A549 (cell line): ENCODE measurements around the gene NCSTN. TPM values are rescaled to one million over a fixed set of nuclear protein-coding genes. Genes with fewer than 3 reads are reported as not detected.

ENCODE experiments used
- ATAC-seq, 2 experiments: fragments of 200-7000 bp in 1 of 2; fragments of >200 bp in 1 of 2; cut with Nextera tagmentation in 1 of 2; cut with Tn5 transposase in 1 of 2; 3 replicates each; pipeline versions ENCODE4 v1.8.0 to v1.9.1; 2018 to 2020; ENCODE audit warnings: mild to moderate bottlenecking in 1 of 2, moderate library complexity in 1 of 2
- CTCF ChIA-PET: fragments of 300-600 bp; sonication (Branson Sonifier 250); formaldehyde crosslinking; extraction: SDS; loops from one replicate; lab custom pipeline; 2021; ENCODE audit warnings: antibody characterized with exemption, inconsistent platforms; lab: Yijun Ruan, JAX
- POLR2A ChIA-PET: fragments of 350-600 bp; formaldehyde crosslinking; extraction: SDS; loops from one replicate; lab custom pipeline; 2021; ENCODE audit warnings: antibody characterized with exemption, inconsistent platforms; lab: Yijun Ruan, JAX
- DNase-seq, 2 experiments: peaks; one replicate each; pipeline versions ENCODE4 v3.0.0 to v3.0.0-alpha.2; 2011 to 2016; ENCODE audit warnings: low read depth in 1 of 2, low spot score in 1 of 2
- FAIRE-seq: peaks from 2 replicates; lab custom pipeline; 2011; peaks lifted over from hg19 to GRCh38; lab: Jason Lieb, UNC
- H3K27ac ChIP-seq, 2 experiments: fragments of >200 bp; sonication (Bioruptor Twin); formaldehyde crosslinking; 3 replicates each; pipeline ENCODE4 v1.5.1; 2016 to 2017
- H3K4me1 ChIP-seq: fragments of >200 bp; sonication (Bioruptor Twin); formaldehyde crosslinking; 3 replicates; pipeline ENCODE4 v1.6.1; 2016
- H3K4me2 ChIP-seq: fragments of >200 bp; sonication (Bioruptor Twin); formaldehyde crosslinking; 3 replicates; pipeline ENCODE4 v1.6.1; 2016
- H3K4me3 ChIP-seq: fragments of >200 bp; sonication (Bioruptor Twin); formaldehyde crosslinking; 3 replicates; pipeline ENCODE4 v1.5.1; 2016
- H3K9me3 ChIP-seq: fragments of >200 bp; sonication (Bioruptor Twin); formaldehyde crosslinking; 3 replicates; pipeline ENCODE4 v1.6.1; 2016
- CBX2 ChIP-seq: fragments of 200-600 bp; sonication (generic); IDR thresholded peaks from 2 replicates; pipeline ENCODE4 v1.6.1; 2016; ENCODE audit warnings: low read depth, mild to moderate bottlenecking, borderline replicate concordance
- CBX8 ChIP-seq: fragments of 200-600 bp; sonication (generic); IDR thresholded peaks from 2 replicates; pipeline ENCODE4 v1.6.1; 2016
- FOSL2 ChIP-seq, 2 experiments: fragments of 450-650 bp in 1 of 2; fragments of >200 bp in 1 of 2; sonication (Bioruptor Twin) in 1 of 2; formaldehyde crosslinking; IDR thresholded peaks; 2 replicates each; pipeline versions ENCODE4 v1.5.0 to v1.6.1; 2016 to 2020; ENCODE audit warnings: mild to moderate bottlenecking in 1 of 2, moderate library complexity in 1 of 2
- HOXA7 ChIP-seq: fragments of 250-450 bp; sonication (Bioruptor Pico); IDR thresholded peaks from 2 replicates; pipeline ENCODE4 v1.5.0; 2020; ENCODE audit warnings: mild to moderate bottlenecking, moderate library complexity
- HOXB13 ChIP-seq: fragments of 250-450 bp; sonication (Bioruptor Pico); IDR thresholded peaks from 2 replicates; pipeline ENCODE4 v1.5.0; 2020; ENCODE audit warnings: low read depth, mild to moderate bottlenecking, moderate library complexity
- KDM1A ChIP-seq: fragments of 200-600 bp; sonication (generic); IDR thresholded peaks from 2 replicates; pipeline ENCODE4 v1.6.1; 2016; ENCODE audit warnings: low read depth, mild to moderate bottlenecking
- RAD21 ChIP-seq, 2 experiments: fragments of >200 bp in 1 of 2; sonication (Bioruptor Twin) in 1 of 2; formaldehyde crosslinking in 1 of 2; IDR thresholded peaks in 1 of 2; conservative IDR thresholded peaks in 1 of 2; 2 replicates in 1 of 2; 3 replicates in 1 of 2; pipeline ENCODE4 v1.6.1; 2012 to 2018; ENCODE audit warnings: inconsistent platforms in 1 of 2
- RFX5 ChIP-seq: fragments of 450-650 bp; IDR thresholded peaks from 2 replicates; pipeline ENCODE4 v1.7.1; 2014; ENCODE audit warnings: antibody characterized with exemption, mild to moderate bottlenecking, moderate library complexity
- SMC3 ChIP-seq: fragments of >200 bp; sonication (Bioruptor Twin); formaldehyde crosslinking; IDR thresholded peaks from 3 replicates; pipeline ENCODE4 v1.6.1; 2018; ENCODE audit warnings: inconsistent platforms
- SREBF2 ChIP-seq: fragments of 450-650 bp; IDR thresholded peaks from 2 replicates; pipeline ENCODE4 v1.6.1; 2014; ENCODE audit warnings: mild to moderate bottlenecking, moderate library complexity
- TFCP2L1 ChIP-seq: fragments of 250-450 bp; sonication (Bioruptor Pico); IDR thresholded peaks from 2 replicates; pipeline ENCODE4 v1.5.0; 2021; ENCODE audit warnings: mild to moderate bottlenecking
- ZC3H11A ChIP-seq: fragments of 450-650 bp; IDR thresholded peaks from 2 replicates; pipeline ENCODE4 v1.6.1; 2014; ENCODE audit warnings: antibody characterized with exemption, mild to moderate bottlenecking
- ZSCAN20 ChIP-seq: fragments of 250-450 bp; sonication (Bioruptor Pico); IDR thresholded peaks from 2 replicates; pipeline ENCODE4 v1.8.0; 2022; ENCODE audit warnings: mild to moderate bottlenecking, moderate library complexity
- WGBS: methylation state at CpG from one replicate; pipeline ENCODE4 v1.1.6; 2017; ENCODE audit errors: missing lambda C conversion rate; 5-methylcytosine and 5-hydroxymethylcytosine counted together
- polyA plus RNA-seq, 4 experiments: library from polyadenylated mRNA; depleted of rRNA in 3 of 4; stranded (reverse); fragments of >200 nt; fragmentation: RNase III in 1 of 4; extraction: RNeasy Plus Mini Kit Qiagen cat#74134 plus additional on column Dnase treatment in 1 of 4; gene quantifications; 2 replicates in 3 of 4; 3 replicates in 1 of 4; pipeline ENCODE4 v1.2.3, GENCODE V29; 2011 to 2017
- TF ChIP-seq, protein P1 (sequence below): fragments of 200-600 bp; sonication (generic); IDR thresholded peaks from 2 replicates; pipeline ENCODE4 v1.6.1; 2016; ENCODE audit warnings: antibody characterized with exemption, mild to moderate bottlenecking, moderate library complexity
- TF ChIP-seq, protein P2 (sequence below): fragments of >200 bp; sonication (Bioruptor Twin); formaldehyde crosslinking; IDR thresholded peaks from 2 replicates; pipeline ENCODE4 v1.6.1; 2016
- TF ChIP-seq, protein P3 (sequence below): fragments of 150-350 bp; IDR thresholded peaks from 2 replicates; pipeline ENCODE4 v1.6.1; 2014; ENCODE audit warnings: low read depth, mild to moderate bottlenecking, low read length
- TF ChIP-seq, protein P4 (sequence below): fragments of 250-450 bp; sonication (Bioruptor Pico); IDR thresholded peaks from 2 replicates; pipeline ENCODE4 v1.5.0; 2021; ENCODE audit warnings: mild to moderate bottlenecking, moderate library complexity, borderline replicate concordance

The NCSTN gene
- polyA plus RNA-seq, 2 of the 4 experiments (the other 2 are of a cell fraction): 41.6 to 91.6 TPM

DNA sequence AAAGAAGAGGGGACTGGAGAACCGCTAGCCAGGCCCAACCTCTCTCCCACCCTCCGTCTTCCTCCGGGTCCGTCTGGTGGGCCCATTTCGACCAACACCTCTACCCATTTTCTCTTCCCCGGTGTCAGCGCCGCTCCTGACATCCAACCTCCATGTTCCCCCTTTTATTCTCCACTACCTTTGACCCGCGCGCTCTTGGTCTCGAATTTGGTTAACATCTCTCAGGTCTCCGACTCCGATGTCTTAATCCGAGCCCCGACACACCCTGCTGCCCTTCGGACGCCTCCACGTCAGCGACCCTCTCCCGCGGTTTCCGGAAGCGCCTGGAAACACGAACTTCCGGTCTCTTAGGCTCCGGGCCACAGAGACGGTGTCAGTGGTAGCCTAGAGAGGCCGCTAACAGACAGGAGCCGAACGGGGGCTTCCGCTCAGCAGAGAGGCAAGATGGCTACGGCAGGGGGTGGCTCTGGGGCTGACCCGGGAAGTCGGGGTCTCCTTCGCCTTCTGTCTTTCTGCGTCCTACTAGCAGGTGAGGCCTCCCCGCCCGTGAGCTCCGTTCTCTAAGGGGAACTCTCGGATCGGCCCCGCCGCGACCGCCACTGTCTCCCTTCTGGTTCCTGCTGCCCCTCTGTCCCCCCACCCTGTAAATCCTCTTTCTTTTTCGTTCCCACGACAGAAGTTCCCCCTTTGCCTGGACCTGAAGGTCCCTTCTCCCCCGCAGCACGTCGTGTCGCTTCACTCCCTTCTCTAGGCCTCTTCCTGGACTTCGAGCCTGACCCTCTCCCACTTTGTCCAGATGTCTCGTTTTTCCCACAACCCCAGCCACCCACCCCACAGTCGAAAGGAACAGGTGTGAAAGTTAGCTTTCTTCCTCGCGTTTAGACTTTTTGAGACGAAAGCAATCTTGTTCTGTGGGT lies at the start of gene NCSTN, which contains the start of gene COPA (continued):
- no peak for TF ChIP-seq SREBF2
- no peak for TF ChIP-seq RAD21 (conservative IDR thresholded peaks at IDR 0.05 in 1 of 2, IDR thresholded peaks at IDR 0.05 in 1 of 2)
- no peak for TF ChIP-seq KDM1A
- 0 out of 2 replicates have a peak, but pooled peaks have one; percentile 65 for TF ChIP-seq TFCP2L1 (CRISPR knock-in tag)

DNA sequence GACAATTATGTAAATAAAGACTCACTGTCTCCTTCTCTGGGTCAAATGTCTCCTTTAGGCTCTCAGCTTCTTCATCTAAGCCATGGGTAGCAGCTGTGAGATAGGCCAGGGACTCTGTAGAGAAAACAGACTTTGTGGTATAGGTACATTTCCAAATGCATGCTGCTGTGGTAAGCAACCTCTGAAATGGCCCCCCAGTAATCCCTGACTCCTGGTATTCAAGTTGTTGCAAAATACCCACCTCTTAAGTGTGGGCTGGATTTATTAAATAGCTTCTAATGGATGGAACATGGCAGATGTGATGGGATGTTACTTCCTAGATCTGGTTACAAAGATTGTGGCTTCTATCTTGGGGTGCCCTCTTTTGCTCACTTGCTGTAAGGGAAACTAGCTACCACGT lies 47.1 kb upstream of the NCSTN start:
- 96% methylated on average over 1 of the region's 1 CpG for WGBS
- no peak overlapping the region for H3K27ac ChIP-seq
- CTCF ChIA-PET: interaction anchor here (0.7 to 1.1 kb wide), 3 partner anchors 44 to 210 kb away, joined by 3 read pairs; no protein-coding TSS in a partner anchor
- DNase-seq (no peak), ATAC-seq (no peak)
- H3K4me3 ChIP-seq: no peak overlapping the region
- H3K4me2 ChIP-seq: no peak overlapping the region
- TF ChIP-seq CBX2 (no peak), ZSCAN20 (CRISPR knock-in tag) (no peak), RFX5 (no peak), SMC3 (no peak)
- TF ChIP-seq, protein P1, sequence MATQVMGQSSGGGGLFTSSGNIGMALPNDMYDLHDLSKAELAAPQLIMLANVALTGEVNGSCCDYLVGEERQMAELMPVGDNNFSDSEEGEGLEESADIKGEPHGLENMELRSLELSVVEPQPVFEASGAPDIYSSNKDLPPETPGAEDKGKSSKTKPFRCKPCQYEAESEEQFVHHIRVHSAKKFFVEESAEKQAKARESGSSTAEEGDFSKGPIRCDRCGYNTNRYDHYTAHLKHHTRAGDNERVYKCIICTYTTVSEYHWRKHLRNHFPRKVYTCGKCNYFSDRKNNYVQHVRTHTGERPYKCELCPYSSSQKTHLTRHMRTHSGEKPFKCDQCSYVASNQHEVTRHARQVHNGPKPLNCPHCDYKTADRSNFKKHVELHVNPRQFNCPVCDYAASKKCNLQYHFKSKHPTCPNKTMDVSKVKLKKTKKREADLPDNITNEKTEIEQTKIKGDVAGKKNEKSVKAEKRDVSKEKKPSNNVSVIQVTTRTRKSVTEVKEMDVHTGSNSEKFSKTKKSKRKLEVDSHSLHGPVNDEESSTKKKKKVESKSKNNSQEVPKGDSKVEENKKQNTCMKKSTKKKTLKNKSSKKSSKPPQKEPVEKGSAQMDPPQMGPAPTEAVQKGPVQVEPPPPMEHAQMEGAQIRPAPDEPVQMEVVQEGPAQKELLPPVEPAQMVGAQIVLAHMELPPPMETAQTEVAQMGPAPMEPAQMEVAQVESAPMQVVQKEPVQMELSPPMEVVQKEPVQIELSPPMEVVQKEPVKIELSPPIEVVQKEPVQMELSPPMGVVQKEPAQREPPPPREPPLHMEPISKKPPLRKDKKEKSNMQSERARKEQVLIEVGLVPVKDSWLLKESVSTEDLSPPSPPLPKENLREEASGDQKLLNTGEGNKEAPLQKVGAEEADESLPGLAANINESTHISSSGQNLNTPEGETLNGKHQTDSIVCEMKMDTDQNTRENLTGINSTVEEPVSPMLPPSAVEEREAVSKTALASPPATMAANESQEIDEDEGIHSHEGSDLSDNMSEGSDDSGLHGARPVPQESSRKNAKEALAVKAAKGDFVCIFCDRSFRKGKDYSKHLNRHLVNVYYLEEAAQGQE: no peak
- TF ChIP-seq, all 56 proteins: peak for 0
- POLR2A ChIA-PET: no interaction called here
- H3K4me1 ChIP-seq: no peaks in the 10 kb centered on the region
- no peaks in the 10 kb centered on the region for H3K9me3 ChIP-seq
- no peak for FAIRE-seq

DNA sequence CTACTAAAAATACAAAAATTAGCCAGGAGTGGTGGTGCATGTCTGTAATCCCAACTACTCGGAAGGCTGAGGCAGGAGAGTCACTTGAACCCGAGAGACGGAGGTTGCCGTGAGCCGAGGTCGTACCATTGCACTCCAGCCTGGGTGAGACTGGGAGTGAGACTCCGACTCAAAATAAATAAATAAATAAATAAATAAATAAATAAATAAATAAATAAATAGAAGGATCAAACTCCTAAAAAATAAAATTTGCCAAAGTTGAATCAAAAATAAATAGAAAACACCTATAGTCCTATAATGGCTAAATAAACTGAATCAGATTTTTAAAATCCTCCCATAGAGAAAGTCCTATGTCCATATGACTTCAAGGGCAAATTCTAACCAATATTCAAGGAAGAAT lies 43.0 kb upstream of the NCSTN start:
- POLR2A ChIA-PET: no interaction called here
- FAIRE-seq: no peak
- TF ChIP-seq HOXA7 (CRISPR knock-in tag): no peak
- TF ChIP-seq, protein P2, sequence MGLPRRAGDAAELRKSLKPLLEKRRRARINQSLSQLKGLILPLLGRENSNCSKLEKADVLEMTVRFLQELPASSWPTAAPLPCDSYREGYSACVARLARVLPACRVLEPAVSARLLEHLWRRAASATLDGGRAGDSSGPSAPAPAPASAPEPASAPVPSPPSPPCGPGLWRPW: no peak
- TF ChIP-seq ZC3H11A: peak; percentile 91
- no peak for TF ChIP-seq FOSL2 (IDR thresholded peaks at IDR 0.05)
- no peak for TF ChIP-seq FOSL2 (CRISPR knock-in tag; IDR thresholded peaks at IDR 0.05)

DNA sequence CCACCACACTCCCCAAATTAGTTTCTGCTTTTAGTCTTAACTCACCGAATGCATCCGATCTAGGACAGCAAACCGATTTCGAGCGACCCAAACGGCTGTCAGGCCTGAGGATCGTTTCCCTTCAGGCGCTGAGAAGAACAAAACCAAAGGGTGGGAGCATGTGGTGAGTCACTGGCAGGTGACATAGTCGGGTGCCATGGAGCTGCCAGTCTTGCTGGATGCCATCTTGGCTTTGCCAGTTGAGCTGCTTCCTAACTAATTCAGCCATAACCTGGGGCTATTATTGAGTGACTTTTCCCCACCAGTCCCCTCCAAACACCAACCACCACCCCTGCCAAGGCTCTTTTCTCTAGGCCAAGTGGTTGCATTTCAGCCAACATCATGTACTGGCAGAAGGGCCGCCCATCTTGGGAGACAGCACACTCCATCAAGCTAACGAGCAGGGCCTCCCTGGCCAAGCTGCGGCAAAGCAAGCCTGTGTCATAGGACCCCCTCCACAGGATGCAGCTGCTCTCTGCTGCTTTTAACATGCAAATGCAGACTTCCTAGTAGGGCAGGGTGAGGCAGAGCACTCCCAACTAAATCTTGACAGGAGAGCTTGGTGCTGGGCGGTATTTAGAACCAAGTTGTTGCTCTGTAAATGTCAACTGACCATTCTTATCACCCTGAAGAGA lies 35.9 kb upstream of the NCSTN start:
- ChIA-PET CTCF (interaction anchor here (0.7 to 9.4 kb wide), 4 partner anchors 16 to 261 kb away, joined by 3 to 83 read pairs (median 3); no protein-coding TSS in a partner anchor), POLR2A (no interaction called here)
- H3K4me1 ChIP-seq: no peaks in the 10 kb centered on the region
- FAIRE-seq (no peak), DNase-seq (no peak), ATAC-seq (no peak)
- TF ChIP-seq HOXB13 (CRISPR knock-in tag) (no peak), CBX8 (no peak), HOXA7 (CRISPR knock-in tag) (no peak)
- TF ChIP-seq, protein P3, sequence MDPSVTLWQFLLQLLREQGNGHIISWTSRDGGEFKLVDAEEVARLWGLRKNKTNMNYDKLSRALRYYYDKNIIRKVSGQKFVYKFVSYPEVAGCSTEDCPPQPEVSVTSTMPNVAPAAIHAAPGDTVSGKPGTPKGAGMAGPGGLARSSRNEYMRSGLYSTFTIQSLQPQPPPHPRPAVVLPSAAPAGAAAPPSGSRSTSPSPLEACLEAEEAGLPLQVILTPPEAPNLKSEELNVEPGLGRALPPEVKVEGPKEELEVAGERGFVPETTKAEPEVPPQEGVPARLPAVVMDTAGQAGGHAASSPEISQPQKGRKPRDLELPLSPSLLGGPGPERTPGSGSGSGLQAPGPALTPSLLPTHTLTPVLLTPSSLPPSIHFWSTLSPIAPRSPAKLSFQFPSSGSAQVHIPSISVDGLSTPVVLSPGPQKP: no peak
- TF ChIP-seq, protein P4, sequence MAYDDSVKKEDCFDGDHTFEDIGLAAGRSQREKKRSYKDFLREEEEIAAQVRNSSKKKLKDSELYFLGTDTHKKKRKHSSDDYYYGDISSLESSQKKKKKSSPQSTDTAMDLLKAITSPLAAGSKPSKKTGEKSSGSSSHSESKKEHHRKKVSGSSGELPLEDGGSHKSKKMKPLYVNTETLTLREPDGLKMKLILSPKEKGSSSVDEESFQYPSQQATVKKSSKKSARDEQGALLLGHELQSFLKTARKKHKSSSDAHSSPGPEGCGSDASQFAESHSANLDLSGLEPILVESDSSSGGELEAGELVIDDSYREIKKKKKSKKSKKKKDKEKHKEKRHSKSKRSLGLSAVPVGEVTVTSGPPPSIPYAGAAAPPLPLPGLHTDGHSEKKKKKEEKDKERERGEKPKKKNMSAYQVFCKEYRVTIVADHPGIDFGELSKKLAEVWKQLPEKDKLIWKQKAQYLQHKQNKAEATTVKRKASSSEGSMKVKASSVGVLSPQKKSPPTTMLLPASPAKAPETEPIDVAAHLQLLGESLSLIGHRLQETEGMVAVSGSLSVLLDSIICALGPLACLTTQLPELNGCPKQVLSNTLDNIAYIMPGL (CRISPR knock-in tag): no peak
- WGBS: 88% methylated on average over 13 of the region's 13 CpGs
- no peak overlapping the region for H3K27ac ChIP-seq
- no peak overlapping the region for H3K4me3 ChIP-seq
- H3K4me2 ChIP-seq: no peak overlapping the region
- no peaks in the 10 kb centered on the region for H3K9me3 ChIP-seq

More for the DNA sequence above, 43.0 kb upstream of the NCSTN start:
- DNase-seq (no peak), ATAC-seq (no peak)
- 93% methylated on average over 7 of the region's 7 CpGs for WGBS
- Histone ChIP-seq H3K4me1 (no peaks in the 10 kb centered on the region), H3K27ac (no peak overlapping the region), H3K4me2 (no peak overlapping the region), H3K4me3 (no peak overlapping the region), H3K9me3 (no peaks in the 10 kb centered on the region)
- CTCF ChIA-PET: interaction anchor here (0.6 to 9.4 kb wide), 2 partner anchors 9 to 107 kb away, joined by 3 to 83 read pairs; no protein-coding TSS in a partner anchor
